GM12801 (cell line): ENCODE results near the gene IGSF9B.

ENCODE experiments used
- CTCF ChIP-seq: IDR thresholded peaks from one replicate; pipeline ENCODE4 v1.5.1; 2011; ENCODE audit warnings: control low read depth; ENCODE audit not compliant: insufficient read length; ENCODE audit errors: extremely low read depth

IGSF9B gene

GRCh38 chr11:133956650-133957633 lies at the start of gene IGSF9B:
Gene IGSF9B, minus strand, starts transcription at chr11:133956968. Its CDS starts 214 bp downstream, at chr11:133956754.
- no peak for TF ChIP-seq CTCF

GRCh38 chr11:134004496-134005172 lies 47.9 kb upstream of the IGSF9B start:
- TF ChIP-seq CTCF = no peak

- no peak for TF ChIP-seq CTCF
Observed at GRCh38 chr11:134003792-134004495, 47.2 kb upstream of the IGSF9B start.

- no peak for TF ChIP-seq CTCF
Observed at GRCh38 chr11:134001596-134001995, 44.8 kb upstream of the IGSF9B start.

- no peak for TF ChIP-seq CTCF
Observed at GRCh38 chr11:134001088-134001487, 44.3 kb upstream of the IGSF9B start.

GRCh38 chr11:133999355-133999754 lies 42.6 kb upstream of the IGSF9B start:
- no peak for TF ChIP-seq CTCF

GRCh38 chr11:133997554-133997953 lies 40.8 kb upstream of the IGSF9B start:
- no peak for TF ChIP-seq CTCF
